Astrocyte (in vitro differentiated cells and primary cell): ENCODE measurements around the gene PTPRE.

Source experiments
- EZH2 ChIP-seq: IDR thresholded peaks from 2 replicates; pipeline ENCODE4 v1.6.1; 2012; ENCODE audit warnings: mild to moderate bottlenecking, low read length, inconsistent platforms; ENCODE audit not compliant: insufficient read depth
- TF ChIP-seq, protein P1 (sequence below): IDR thresholded peaks from 2 replicates; pipeline ENCODE4 v1.5.1; 2011; ENCODE audit warnings: low read depth, mild to moderate bottlenecking, inconsistent platforms, low read length, moderate library complexity; ENCODE audit not compliant: insufficient read depth

- TF ChIP-seq, protein P1, sequence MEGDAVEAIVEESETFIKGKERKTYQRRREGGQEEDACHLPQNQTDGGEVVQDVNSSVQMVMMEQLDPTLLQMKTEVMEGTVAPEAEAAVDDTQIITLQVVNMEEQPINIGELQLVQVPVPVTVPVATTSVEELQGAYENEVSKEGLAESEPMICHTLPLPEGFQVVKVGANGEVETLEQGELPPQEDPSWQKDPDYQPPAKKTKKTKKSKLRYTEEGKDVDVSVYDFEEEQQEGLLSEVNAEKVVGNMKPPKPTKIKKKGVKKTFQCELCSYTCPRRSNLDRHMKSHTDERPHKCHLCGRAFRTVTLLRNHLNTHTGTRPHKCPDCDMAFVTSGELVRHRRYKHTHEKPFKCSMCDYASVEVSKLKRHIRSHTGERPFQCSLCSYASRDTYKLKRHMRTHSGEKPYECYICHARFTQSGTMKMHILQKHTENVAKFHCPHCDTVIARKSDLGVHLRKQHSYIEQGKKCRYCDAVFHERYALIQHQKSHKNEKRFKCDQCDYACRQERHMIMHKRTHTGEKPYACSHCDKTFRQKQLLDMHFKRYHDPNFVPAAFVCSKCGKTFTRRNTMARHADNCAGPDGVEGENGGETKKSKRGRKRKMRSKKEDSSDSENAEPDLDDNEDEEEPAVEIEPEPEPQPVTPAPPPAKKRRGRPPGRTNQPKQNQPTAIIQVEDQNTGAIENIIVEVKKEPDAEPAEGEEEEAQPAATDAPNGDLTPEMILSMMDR, result no peak
- no peak for TF ChIP-seq EZH2
These were observed 174.3 kb downstream of the PTPRE start for GRCh38 chr10:128081222-128081621.
